ENCODE data around the gene NUMBL.

The NUMBL gene

GRCh38 chr19:40697007-40697406 is 6.6 kb upstream of the NUMBL start:
- WGBS (ENCODE audit: extremely low coverage, insufficient coverage, insufficient read length) = no CpG with 5 or more reads among the region's 6 CpGs
- H2BK120ac ChIP-seq (ENCODE audit: insufficient read depth, low read length, poor library complexity) = no peak overlapping the region
- no peak overlapping the region for H3K4ac ChIP-seq (ENCODE audit: low read depth, low read length)
- no peaks in the 10 kb centered on the region for H3K9me3 ChIP-seq (ENCODE audit: insufficient read depth, low read depth, low read length)
- H3K79me2 ChIP-seq (ENCODE audit: control insufficient read depth, insufficient read depth, low read length, poor library complexity) = no peaks in the 10 kb centered on the region
- no peaks in the 10 kb centered on the region for H3K27me3 ChIP-seq (ENCODE audit: insufficient read depth, low read length)
- no peak overlapping the region for H3K4me2 ChIP-seq (ENCODE audit: low read length)
- no peak overlapping the region for H2BK12ac ChIP-seq (ENCODE audit: low read length)
- no peak overlapping the region for H3K14ac ChIP-seq (ENCODE audit: low read length)
- no peaks in the 10 kb centered on the region for H3K79me1 ChIP-seq (ENCODE audit: low read length)
- H3K9ac ChIP-seq (ENCODE audit: low read length) = no peak overlapping the region
- no peak overlapping the region for H2AFZ ChIP-seq (ENCODE audit: insufficient read depth, low read length, poor library complexity)
- no peak overlapping the region for H3K23ac ChIP-seq (ENCODE audit: low read length)
- H3K4me3 ChIP-seq (ENCODE audit: low read depth, low read length) = no peak overlapping the region
- no peak overlapping the region for H3K27ac ChIP-seq (ENCODE audit: low read depth, low read length)
- no peak overlapping the region for H4K8ac ChIP-seq (ENCODE audit: low read depth, low read length)
- H3K4me1 ChIP-seq (ENCODE audit: control insufficient read depth in 1 of 2, insufficient read depth in 2 of 2, low read length in 2 of 2) = no peaks in the 10 kb centered on the region
- H4K91ac ChIP-seq (ENCODE audit: low read depth, low read length) = no peak overlapping the region
- H4K12ac ChIP-seq (ENCODE audit: low read depth, low read length) = no peak overlapping the region
- no peak overlapping the region for H3K18ac ChIP-seq (ENCODE audit: low read length)
- H3K36me3 ChIP-seq (ENCODE audit: control insufficient read depth in 1 of 2, insufficient read depth in 2 of 2, low read length in 2 of 2) = peaks cover 30 to 56% of the 10 kb centered on the region in 2 experiments
- H2AK5ac ChIP-seq (ENCODE audit: low read length) = no peak overlapping the region
- no peak for DNase-seq
- no peak overlapping the region for H2BK5ac ChIP-seq (ENCODE audit: low read depth, low read length, poor library complexity)

- no peak overlapping the region for H3K4me2 ChIP-seq (ENCODE audit: low read length)
- H3K14ac ChIP-seq (ENCODE audit: low read length) = no peak overlapping the region
- H4K8ac ChIP-seq (ENCODE audit: low read depth, low read length) = no peak overlapping the region
- H3K4me1 ChIP-seq (ENCODE audit: control insufficient read depth in 1 of 2, insufficient read depth in 2 of 2, low read length in 2 of 2) = peaks cover 4% of the 10 kb centered on the region in 2 experiments
- peaks cover 3% of the 10 kb centered on the region for H3K79me1 ChIP-seq (ENCODE audit: low read length)
- H3K18ac ChIP-seq (ENCODE audit: low read length) = no peak overlapping the region
- H3K27me3 ChIP-seq (ENCODE audit: insufficient read depth, low read length) = no peaks in the 10 kb centered on the region
- no peak overlapping the region for H3K23ac ChIP-seq (ENCODE audit: low read length)
- H2BK5ac ChIP-seq (ENCODE audit: low read depth, low read length, poor library complexity) = no peak overlapping the region
- H3K4me3 ChIP-seq (ENCODE audit: low read depth, low read length) = no peak overlapping the region
- WGBS (ENCODE audit: extremely low coverage, insufficient coverage, insufficient read length) = no CpG with 5 or more reads among the region's 5 CpGs
- H3K36me3 ChIP-seq (ENCODE audit: control insufficient read depth in 1 of 2, insufficient read depth in 2 of 2, low read length in 2 of 2) = peaks cover 33 to 51% of the 10 kb centered on the region in 2 experiments
- H3K27ac ChIP-seq (ENCODE audit: low read depth, low read length) = no peak overlapping the region
- no peak overlapping the region for H3K4ac ChIP-seq (ENCODE audit: low read depth, low read length)
- no peak overlapping the region for H2BK120ac ChIP-seq (ENCODE audit: insufficient read depth, low read length, poor library complexity)
- no peak overlapping the region for H3K9ac ChIP-seq (ENCODE audit: low read length)
- H2BK12ac ChIP-seq (ENCODE audit: low read length) = no peak overlapping the region
- no peak overlapping the region for H2AFZ ChIP-seq (ENCODE audit: insufficient read depth, low read length, poor library complexity)
- no peak overlapping the region for H2AK5ac ChIP-seq (ENCODE audit: low read length)
- no peak overlapping the region for H4K12ac ChIP-seq (ENCODE audit: low read depth, low read length)
- no peak overlapping the region for H4K91ac ChIP-seq (ENCODE audit: low read depth, low read length)
- no peaks in the 10 kb centered on the region for H3K79me2 ChIP-seq (ENCODE audit: control insufficient read depth, insufficient read depth, low read length, poor library complexity)
- DNase-seq = no peak
- H3K9me3 ChIP-seq (ENCODE audit: insufficient read depth, low read depth, low read length) = no peaks in the 10 kb centered on the region
Observed at GRCh38 chr19:40695881-40696280, 5.4 kb upstream of the NUMBL start.

- H2BK5ac ChIP-seq (ENCODE audit: low read depth, low read length, poor library complexity) = no peak overlapping the region
Observed at GRCh38 chr19:40693896-40694295, 3.4 kb upstream of the NUMBL start.

GRCh38 chr19:40693150-40693788 is 2.8 kb upstream of the NUMBL start:
- no peak overlapping the region for H3K18ac ChIP-seq (ENCODE audit: low read length)
- H3K27me3 ChIP-seq (ENCODE audit: insufficient read depth, low read length) = no peaks in the 10 kb centered on the region
- peaks cover 4% of the 10 kb centered on the region for H3K79me2 ChIP-seq (ENCODE audit: control insufficient read depth, insufficient read depth, low read length, poor library complexity)
- no peak overlapping the region for H3K4ac ChIP-seq (ENCODE audit: low read depth, low read length)
- no peak overlapping the region for H4K91ac ChIP-seq (ENCODE audit: low read depth, low read length)
- H3K14ac ChIP-seq (ENCODE audit: low read length) = no peak overlapping the region
- no CpG with 5 or more reads among the region's 11 CpGs for WGBS (ENCODE audit: extremely low coverage, insufficient coverage, insufficient read length)
- no peak overlapping the region for H2BK12ac ChIP-seq (ENCODE audit: low read length)
- no peak overlapping the region for H2AK5ac ChIP-seq (ENCODE audit: low read length)
- no peak overlapping the region for H3K23ac ChIP-seq (ENCODE audit: low read length)
- H3K4me3 ChIP-seq (ENCODE audit: low read depth, low read length) = no peak overlapping the region
- H3K4me2 ChIP-seq (ENCODE audit: low read length) = no peak overlapping the region
- peaks cover 29 to 37% of the 10 kb centered on the region in 2 experiments for H3K36me3 ChIP-seq (ENCODE audit: control insufficient read depth in 1 of 2, insufficient read depth in 2 of 2, low read length in 2 of 2)
- no peak overlapping the region for H2BK120ac ChIP-seq (ENCODE audit: insufficient read depth, low read length, poor library complexity)
- no peak overlapping the region for H4K12ac ChIP-seq (ENCODE audit: low read depth, low read length)
- no peak overlapping the region for H3K27ac ChIP-seq (ENCODE audit: low read depth, low read length)
- H2BK5ac ChIP-seq (ENCODE audit: low read depth, low read length, poor library complexity) = no peak overlapping the region
- no peak for DNase-seq
- H3K79me1 ChIP-seq (ENCODE audit: low read length) = peaks cover 9% of the 10 kb centered on the region
- peaks cover 12 to 19% of the 10 kb centered on the region in 2 experiments for H3K4me1 ChIP-seq (ENCODE audit: control insufficient read depth in 1 of 2, insufficient read depth in 2 of 2, low read length in 2 of 2)
- H3K9ac ChIP-seq (ENCODE audit: low read length) = no peak overlapping the region
- H3K9me3 ChIP-seq (ENCODE audit: insufficient read depth, low read depth, low read length) = no peaks in the 10 kb centered on the region
- H4K8ac ChIP-seq (ENCODE audit: low read depth, low read length) = no peak overlapping the region
- H2AFZ ChIP-seq (ENCODE audit: insufficient read depth, low read length, poor library complexity) = no peak overlapping the region

More at GRCh38 chr19:40693896-40694295, 3.4 kb upstream of the NUMBL start:
- H3K4ac ChIP-seq (ENCODE audit: low read depth, low read length) = no peak overlapping the region
- no peak overlapping the region for H4K12ac ChIP-seq (ENCODE audit: low read depth, low read length)
- H2BK12ac ChIP-seq (ENCODE audit: low read length) = no peak overlapping the region
- no CpG with 5 or more reads among the region's 4 CpGs for WGBS (ENCODE audit: extremely low coverage, insufficient coverage, insufficient read length)
- H4K8ac ChIP-seq (ENCODE audit: low read depth, low read length) = no peak overlapping the region
- peaks cover 12 to 17% of the 10 kb centered on the region in 2 experiments for H3K4me1 ChIP-seq (ENCODE audit: control insufficient read depth in 1 of 2, insufficient read depth in 2 of 2, low read length in 2 of 2)
- H3K4me2 ChIP-seq (ENCODE audit: low read length) = no peak overlapping the region
- peaks cover 9% of the 10 kb centered on the region for H3K79me1 ChIP-seq (ENCODE audit: low read length)
- H3K23ac ChIP-seq (ENCODE audit: low read length) = no peak overlapping the region
- no peak overlapping the region for H3K18ac ChIP-seq (ENCODE audit: low read length)
- DNase-seq = no peak
- H3K27me3 ChIP-seq (ENCODE audit: insufficient read depth, low read length) = no peaks in the 10 kb centered on the region
- H3K27ac ChIP-seq (ENCODE audit: low read depth, low read length) = no peak overlapping the region
- no peaks in the 10 kb centered on the region for H3K9me3 ChIP-seq (ENCODE audit: insufficient read depth, low read depth, low read length)
- H3K4me3 ChIP-seq (ENCODE audit: low read depth, low read length) = no peak overlapping the region
- no peak overlapping the region for H2AFZ ChIP-seq (ENCODE audit: insufficient read depth, low read length, poor library complexity)
- no peak overlapping the region for H3K14ac ChIP-seq (ENCODE audit: low read length)
- no peak overlapping the region for H2AK5ac ChIP-seq (ENCODE audit: low read length)
- H2BK120ac ChIP-seq (ENCODE audit: insufficient read depth, low read length, poor library complexity) = no peak overlapping the region
- H3K36me3 ChIP-seq (ENCODE audit: control insufficient read depth in 1 of 2, insufficient read depth in 2 of 2, low read length in 2 of 2) = peaks cover 29 to 37% of the 10 kb centered on the region in 2 experiments
- no peak overlapping the region for H4K91ac ChIP-seq (ENCODE audit: low read depth, low read length)
- H3K79me2 ChIP-seq (ENCODE audit: control insufficient read depth, insufficient read depth, low read length, poor library complexity) = peaks cover 4% of the 10 kb centered on the region
- H3K9ac ChIP-seq (ENCODE audit: low read length) = no peak overlapping the region

Data from trophoblast cell (in vitro differentiated cells and primary cell).